Measurements from ENCODE around the gene FSTL5.

The FSTL5 gene

DNA sequence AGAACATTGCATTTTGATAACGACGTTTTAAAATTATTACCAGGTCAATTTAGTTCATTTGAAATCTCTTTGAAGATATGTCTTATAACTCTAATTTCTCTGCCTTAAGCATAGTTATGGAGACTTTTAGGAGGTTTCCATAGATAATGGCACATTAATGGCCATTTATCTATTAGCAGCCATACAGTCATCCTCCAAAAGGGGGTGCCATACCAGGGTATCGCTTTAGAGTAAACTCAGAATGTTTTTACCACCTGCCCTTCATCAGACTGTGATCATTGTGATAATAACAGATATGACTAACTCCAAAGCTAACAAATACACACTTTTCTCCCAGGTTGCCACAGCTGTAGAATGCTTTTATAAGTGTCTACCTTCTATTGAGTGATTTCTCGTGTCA, 461.5 kb downstream of the FSTL5 start:
- no peak for DNase-seq

DNA sequence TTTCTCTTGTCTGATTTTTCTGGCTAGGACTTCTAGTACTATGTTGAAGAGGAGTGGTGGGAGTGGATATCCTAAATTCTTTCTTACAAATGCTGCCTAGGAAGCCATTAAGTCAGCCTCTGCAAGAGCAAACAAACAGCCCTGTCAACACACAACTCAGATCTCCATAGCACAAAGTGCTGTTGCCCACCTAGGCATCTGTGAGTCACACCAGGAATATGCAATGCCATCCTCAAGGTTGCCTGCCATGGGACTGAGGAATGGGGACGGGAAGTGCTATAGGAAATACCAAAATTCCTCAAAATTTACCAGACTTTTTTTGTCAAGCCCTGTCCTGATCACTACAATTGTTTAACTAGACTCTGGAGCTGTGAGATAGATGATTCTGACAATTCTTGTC, 466.9 kb downstream of the FSTL5 start:
- no peak for DNase-seq

DNA sequence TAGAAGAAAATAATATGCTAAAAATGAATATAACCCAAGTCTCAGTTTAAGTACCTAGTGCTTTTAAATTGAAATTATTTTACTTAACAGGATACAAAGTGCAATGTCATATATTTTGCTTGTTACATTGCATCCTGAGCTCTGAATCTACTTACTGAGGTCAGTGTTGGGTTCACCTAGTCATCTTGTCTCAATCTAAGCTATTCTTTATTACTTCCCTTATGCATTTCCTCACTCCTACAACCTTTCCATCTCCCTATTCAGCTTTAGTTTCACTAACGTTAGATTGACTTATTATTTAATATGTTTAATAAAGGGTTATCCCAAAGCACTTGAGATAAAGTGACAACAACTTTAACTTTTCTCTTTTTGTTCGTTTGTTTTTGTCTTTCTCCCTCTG, 483.7 kb downstream of the FSTL5 start:
- DNase-seq, result no peak

DNA sequence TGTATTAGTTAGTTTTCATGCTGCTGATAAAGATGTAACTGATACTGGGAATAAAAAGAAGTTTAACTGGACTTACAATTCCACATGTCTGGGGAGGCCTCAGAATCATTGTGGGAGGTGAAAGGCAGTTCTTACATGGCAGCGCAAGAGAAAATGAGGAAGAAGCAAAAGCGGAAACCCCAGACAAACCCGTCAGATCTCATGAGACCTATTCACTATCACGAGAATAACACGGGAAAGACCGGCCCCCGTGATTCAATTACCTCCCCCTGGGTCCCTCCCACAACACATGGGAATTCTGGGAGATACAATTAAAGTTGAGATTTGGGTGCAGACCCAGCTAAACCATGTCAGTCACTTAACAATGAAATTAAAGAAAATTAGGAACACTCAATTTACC, 499.1 kb downstream of the FSTL5 start:
- DNase-seq, result no peak

DNA sequence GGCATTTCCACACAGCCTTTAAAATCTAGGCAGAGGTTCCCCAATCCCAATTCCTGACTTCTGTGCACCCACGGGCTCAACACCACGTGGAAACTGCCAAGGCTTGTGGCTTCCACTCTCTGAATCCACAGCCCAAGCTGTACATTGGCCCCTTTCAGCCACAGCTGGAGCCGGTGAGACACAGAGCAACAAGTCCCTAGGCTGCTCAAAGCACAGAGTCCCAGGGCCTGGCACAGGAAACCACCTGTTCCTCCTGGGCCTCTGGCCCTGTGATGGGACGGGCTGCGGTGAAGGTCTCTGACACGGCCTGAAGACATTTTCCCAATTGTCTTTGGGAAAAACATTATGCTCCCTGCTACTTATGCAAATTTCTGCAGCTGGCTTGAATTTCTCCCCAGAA, 500.0 kb downstream of the FSTL5 start:
- DNase-seq, result no peak

DNA sequence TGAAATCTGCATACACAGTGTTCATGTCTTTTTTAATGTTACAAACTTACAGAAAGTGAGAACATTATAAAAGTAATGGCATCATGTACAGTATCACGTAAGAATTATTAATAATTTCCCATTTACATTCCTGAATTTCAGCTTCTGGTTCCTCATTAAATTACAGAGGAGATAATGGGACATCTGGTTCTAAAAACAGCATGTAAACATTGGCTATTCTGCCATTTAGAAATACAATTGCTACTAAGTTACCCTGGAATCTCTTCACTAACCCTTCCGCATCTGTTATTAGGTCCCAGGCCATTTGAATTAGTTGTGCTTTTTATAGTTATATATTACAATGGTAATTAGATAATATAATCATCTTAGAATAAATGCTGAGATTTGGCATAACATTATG, 505.1 kb downstream of the FSTL5 start:
- DNase-seq, result no peak

DNA sequence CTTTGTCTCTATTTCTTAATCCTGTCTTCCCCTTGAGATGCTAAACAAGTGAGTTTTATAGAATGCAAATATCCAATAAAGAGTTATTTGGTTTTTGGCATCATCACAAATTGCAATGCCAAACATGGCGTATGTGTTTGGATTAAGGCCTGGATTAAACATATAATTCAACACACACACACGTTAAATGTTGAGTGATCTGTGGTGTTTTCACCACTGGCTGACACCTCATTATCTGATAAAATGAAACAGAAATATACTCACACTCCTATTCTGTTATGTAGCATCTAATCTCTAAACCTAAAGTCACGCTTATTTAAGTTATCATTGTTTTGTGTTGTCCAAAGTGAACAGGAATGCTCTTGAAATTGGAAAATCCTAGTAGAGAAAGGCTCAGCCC, 506.2 kb downstream of the FSTL5 start:
- no peak for DNase-seq

DNA sequence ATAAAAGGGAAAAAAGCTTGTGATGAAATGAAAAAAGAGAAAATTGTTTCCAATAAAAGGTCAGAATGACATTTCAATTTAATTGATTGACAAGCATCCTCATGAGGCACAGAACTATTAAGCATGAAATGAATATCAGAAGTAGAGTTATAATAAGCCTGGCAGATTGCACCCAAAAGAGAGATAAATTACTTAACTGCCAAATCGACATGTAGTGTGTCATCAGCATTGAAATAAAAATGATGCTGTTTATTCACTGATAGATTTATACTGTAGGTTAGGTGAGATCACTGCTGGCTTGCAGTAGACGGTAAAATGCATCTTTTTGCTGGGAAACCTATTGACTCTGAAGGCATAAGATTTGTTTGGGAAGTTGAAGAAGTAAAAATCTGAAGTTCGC, 507.2 kb downstream of the FSTL5 start:
- DNase-seq, result no peak

DNA sequence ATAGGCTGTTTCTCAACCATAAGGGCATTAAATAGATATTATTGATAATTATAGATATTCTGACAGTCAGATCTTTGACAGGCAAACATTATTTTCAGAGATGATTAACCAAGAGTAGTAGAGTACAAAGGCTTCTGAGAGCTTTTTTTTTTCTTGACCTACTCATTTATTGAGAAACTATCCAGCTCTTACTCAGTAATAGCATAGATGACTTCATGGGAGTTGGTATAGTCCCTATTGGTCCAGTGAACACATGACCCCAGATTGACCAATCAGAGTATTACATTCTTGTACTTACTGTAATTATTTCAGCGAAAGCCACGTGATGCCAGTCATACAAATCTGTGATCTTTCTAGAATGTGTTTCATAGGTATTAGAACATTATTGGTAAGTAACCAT, 508.7 kb downstream of the FSTL5 start:
- no peak for DNase-seq

DNA sequence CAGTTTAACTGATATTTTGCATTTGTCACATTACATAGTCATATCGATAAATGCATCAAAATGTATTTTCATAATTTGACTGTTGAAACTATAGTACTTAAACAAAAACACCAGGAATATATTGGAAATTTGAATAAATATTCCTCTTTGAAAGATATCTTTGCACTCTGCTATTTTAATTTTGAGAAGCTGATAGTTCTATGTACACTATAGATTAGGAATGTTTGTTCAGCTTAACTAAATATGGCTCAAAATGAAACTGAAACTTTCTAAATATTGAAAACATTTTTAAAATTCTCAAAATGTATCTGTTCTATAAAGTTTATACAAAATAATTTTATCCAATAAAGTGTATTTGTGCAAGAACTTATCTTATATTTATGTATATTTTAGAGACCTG, 510.1 kb downstream of the FSTL5 start:
- DNase-seq, result no peak

DNA sequence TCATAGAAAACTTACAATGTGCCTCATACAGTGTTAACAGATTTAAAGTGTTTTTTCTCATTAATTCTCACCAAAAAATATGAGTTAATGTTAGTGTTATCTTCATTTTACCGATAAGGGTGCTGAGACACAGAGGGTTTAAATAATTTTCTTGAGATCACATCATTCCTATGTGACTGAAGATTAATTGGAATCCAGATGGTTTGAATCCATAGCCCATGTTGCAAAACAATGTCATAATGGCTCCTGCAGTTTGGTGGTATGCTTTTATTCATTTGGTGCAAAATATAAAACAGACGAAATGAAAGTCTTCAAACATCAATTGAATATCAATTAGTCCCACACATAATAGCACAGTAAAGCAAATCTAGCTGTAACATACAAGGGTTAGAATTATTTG, 512.2 kb downstream of the FSTL5 start:
- DNase-seq, result no peak

DNA sequence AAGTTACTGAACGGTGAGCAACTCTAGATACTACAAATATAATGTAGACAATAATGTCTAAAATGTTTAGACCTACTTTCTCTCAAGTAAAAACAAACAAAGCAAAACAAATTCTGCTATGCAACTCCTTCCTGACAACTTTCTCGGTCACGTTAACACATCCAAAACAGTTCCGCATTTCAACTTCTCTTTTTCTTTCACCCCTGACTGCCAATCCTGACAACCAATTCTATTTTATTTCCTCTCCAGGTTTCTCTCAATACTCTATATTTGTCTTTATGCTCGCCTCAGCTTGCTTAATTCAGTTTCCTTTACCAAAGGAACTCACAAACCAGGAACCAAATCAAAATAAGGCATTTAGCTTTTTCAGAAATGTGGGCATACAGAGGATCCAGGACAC, 513.0 kb downstream of the FSTL5 start:
- peak; percentile 2 for DNase-seq

DNA sequence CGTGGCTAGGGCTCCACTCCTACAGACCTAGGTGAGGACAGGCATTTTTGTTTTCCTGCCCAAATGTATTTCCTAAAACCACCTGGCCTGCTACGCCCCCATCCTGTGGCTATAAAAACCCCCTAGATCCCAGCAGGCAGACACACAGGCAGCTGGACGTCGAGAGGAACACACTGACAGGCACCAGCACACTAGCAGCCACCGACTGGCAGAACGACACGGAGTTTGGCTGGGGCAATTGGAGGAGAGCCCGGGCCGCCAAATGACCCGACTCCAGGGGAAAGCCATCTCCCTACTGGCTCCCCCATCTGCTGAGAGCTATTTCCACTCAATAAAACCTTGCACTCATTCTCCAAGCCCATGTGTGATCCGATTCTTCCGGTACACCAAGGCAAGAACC, 516.0 kb downstream of the FSTL5 start:
- no peak for DNase-seq

DNA sequence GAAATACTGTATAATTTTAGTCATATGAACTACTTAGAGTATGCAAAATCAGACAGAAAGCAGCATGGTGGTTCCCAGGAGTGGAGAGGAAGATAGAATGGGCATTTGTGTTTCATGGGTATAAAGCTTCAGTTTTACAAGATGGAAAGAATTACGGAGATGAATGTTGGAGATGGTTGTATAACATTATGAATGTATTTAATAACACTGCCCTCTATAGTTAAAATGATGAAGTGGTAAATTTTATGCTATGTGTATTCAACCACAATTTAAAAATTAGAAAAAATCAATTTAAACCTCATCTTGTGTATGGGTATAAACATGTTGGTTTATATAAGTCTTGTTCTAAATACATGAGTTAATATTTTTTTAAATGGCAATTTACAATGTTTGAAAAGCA, 521.1 kb downstream of the FSTL5 start:
- no peak for DNase-seq

DNA sequence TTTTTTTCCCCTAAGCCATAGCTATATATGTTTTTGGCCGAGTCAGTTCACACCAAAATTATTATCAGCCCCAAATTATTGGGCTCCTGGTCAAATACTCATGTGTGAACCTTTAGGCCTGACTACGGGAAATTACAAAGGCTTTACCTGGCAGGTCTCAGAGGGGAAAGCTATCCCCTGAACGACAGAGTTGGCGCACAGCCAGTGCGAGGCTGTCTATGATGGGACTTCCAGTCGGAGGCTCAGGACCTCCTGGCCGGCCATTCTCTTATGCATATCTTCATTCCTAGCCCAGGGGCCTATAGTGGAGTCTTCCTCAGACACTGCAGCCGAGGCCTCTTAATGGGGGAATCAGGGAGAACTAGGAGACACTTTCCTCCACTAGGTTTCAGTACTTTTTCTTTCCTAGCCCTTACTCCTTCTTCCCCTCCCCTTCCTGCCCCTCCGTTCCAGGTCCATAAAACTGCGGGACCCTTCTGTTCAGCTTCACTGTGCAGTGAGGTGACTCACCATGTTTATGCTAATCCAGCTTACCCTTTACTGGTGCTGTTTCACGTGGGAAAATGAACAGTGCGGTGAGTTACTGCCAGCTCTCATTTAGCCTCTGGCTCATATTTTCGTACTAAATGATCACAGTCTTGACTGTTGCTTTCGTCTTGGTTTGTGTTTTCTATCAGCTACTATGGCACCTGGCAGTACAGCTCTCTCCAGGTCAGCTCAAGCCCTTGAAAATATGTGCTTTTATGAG, 533.9 kb downstream of the FSTL5 start:
- DNase-seq, result no peak

DNA sequence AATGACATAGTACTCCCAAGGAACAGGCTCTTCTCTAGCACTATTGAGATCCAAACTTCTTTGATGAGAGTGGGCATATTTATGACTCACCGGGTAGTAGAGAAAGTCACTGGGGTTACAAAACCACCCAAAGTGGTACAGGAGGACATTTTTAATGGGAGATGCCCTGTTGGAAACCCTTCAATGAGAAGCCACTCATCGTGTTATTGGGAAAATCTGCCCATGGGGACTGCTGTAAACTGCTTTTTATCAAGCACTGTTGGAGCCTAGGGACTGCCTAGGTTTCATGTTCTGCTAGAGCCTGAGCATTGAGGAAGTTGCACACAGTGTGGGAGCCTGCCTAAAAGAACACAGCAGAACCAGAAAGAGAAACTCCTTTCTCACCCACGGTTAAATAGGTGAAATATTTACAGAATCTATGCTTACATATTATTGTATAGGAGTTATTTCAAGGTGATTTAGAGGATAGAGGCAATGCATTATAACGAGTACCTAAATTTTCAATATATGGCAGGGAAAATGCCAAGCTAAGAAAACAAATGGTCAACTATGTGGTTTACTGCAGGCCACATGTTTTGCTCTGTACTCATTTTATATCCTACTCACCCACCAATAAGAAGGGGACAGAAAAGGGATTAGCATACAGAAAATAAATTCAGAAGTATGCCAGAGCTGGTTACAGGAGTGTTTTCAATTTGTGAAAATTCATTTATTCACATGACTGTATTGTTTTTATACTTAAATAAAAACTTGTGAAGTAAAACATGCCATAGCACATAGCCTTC, 559.1 kb downstream of the FSTL5 start:
- no peak for DNase-seq

DNA sequence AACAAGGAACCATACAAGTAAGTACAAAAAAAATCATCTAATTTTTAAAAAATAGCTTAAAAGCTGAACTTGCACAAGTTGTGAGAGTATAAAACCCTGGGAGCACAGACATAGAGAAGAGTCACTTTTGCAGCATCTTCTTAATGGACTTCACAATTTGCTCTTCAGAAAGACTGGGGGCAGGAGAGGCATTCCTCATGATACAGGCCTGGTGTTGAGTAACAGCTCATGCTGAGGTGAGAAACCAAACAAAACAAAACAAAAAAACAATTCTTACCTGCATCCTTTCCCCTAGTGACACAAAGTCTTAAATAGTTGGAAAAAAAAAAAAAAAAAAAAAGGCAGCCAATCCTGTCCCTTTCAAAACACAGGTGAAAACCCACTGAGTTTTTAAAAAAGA, 562.8 kb downstream of the FSTL5 start:
- DNase-seq, result no peak

DNA sequence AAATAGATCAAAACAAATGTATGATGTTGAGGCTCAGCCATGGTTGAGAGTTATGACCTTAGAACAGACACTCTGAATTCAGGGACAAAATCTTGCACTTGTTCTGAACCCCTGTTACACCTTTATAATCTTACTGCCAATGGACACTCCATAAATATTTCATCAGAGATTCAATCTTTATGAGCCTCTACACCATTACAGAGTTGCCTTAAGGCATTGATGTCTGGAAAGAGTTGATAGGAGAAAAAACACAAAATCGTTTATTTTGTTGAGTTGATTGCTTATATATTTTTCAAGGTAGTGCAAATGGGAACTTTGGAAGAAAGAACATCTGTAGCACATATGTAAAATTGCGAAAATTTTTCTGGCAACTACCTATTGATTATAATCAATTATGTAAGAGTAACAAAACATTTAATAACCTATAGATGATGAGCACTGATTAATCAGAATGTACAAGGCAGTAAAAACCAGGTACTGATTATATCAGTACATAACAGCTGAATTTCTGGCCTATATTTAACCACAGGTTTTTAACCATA, 568.5 kb downstream of the FSTL5 start:
- no peak for DNase-seq

DNA sequence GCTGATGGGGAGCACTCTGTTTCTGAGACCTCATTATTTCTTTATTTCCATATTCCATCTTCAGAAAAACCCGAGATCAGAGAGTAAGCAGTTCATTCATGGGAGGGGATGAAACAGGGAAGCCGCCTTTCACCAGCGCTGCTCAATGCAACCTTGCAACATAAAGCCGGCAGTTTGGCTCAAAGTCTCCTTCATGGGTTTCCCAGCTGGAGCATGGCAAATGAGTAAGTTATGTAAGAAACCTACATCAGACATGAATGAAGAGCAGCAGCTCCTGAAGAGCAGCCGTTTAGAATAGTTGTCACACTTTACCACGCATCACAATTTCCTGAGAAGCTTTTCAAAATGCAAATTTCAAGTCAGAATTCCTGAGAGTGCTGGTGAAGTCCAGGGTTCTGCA, 578.8 kb downstream of the FSTL5 start:
- no peak for DNase-seq

DNA sequence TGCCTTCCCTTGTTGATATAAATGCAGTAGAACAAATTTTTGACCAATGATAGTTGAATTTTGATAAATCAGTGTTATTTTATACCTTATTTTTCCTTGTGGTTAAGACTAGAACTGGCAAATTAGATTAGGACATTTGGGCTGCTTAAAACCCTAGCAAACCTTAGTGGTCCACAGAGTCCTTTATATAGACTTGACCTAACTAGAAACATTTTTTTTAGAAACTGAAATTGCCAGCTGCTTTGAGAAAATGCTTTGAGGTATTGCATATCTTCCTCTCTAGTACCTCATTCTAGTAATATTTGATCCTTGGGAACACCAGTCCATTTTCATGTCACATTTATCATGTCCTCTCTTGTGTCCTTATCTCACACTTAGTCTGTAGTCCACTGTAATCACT, 580.3 kb downstream of the FSTL5 start:
- DNase-seq, result no peak

DNA sequence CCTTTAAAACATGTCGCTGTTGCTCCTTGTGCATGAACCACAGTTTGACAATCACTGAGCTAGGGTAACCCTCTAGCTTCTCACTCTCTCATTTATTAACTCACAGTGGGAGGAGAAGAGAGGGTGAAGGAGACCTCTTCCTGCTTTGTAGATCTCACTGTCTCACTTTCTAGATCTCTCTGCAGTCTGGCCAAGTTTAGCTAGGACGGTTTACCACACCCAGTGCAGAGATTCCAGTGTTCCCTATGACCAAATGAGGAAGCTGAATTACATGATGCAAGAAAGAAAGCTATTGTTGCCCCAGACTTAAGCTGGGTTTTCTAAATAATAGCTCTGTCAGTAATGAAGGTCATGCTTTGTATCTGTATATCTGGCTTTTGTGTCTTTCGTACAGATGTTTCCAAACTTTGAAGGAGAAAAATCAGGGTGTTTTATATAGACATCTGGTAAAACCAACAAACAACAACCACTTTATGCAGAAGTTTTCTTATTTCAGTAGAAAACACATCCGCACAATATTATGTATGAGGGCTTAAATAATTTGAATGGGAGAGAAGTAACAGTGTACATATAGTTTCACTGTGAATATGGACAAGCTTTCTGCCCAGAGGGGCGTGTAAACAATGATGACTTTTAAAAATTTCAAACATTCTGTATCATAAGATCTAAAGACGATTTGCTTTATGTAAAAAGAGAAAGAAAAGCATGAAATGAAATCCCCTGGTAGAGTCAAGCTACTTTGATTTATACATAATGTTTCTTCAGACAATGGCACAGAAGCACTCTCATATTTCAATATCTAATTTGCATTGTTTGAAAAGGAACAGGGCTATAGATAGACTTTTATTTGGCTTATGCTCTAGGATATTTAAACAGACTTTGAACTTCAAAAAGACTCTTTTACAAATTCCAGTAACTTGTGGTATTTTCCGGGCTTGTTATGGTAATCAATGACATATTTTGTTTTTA, 582.3 kb downstream of the FSTL5 start:
- DNase-seq, result no peak

DNA sequence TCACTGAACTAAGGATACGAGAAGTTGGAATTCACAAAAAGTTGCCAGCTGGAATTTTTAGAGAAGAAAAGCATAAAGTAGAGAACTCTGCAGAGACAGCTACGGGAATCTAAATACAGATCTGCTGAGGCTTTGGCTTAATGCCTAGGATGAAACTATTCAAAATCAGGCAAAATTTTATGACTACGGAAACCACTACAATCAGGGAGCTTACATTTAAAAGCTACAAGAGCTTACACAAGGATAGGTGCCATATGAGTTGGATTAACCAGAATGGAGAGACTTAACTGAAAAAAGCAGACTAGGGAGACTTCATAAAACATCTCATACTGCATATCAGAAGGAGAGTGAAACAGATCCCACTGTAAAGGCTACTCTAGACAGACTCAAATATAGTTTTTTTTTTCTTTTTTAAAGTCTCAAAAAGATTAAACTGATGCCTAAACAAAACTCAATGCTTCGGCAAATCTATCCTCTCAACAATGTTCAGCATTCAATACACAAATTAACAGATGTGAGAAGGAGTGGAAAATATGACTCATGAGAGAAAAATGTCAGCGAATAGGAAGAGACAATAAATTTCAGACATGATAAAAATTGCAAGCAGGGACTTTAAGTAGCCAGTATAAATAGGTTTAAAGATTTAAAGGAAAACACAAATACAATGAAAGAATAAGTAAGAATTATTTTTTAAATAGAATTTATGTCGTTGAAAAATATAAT, 586.1 kb downstream of the FSTL5 start:
- no peak for DNase-seq

DNA sequence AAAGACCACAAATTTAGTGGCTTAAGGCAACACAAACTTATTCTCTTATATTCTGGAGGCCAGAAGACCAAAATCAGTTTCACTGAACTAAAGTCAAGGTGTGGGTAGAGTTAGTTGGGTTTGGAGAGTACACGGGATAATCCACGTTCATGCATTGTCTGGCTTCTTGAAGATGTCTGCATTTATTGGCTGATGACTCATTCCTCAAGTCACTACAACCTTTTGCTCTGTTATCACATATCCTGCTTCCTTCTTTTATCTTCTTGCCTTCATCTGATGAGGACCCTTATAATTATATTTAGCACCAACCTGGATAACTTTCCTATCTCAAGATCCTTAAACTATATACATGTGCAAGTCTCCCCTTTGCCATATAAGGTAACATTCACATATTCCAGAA, 590.0 kb downstream of the FSTL5 start:
- no peak for DNase-seq
